Activated CD8-positive, alpha-beta memory T cell treated with anti-CD3 and anti-CD28 coated beads for 1 hour (primary cell): ENCODE measurements around the gene AMY2A.
"Not testable (repeated sequence)": the region's sequence is repeated elsewhere in the genome, so short reads cannot be mapped to it uniquely, and the experiment has no call there.

ENCODE experiments used
- DNase-seq, 2 donors: peaks; one replicate each; pipeline ENCODE4 v3.0.0-alpha.2; 2020; ENCODE audit warnings: low read depth in 1 of 2; ENCODE audit errors: extremely low read depth in 1 of 2

Gene AMY2A

DNA sequence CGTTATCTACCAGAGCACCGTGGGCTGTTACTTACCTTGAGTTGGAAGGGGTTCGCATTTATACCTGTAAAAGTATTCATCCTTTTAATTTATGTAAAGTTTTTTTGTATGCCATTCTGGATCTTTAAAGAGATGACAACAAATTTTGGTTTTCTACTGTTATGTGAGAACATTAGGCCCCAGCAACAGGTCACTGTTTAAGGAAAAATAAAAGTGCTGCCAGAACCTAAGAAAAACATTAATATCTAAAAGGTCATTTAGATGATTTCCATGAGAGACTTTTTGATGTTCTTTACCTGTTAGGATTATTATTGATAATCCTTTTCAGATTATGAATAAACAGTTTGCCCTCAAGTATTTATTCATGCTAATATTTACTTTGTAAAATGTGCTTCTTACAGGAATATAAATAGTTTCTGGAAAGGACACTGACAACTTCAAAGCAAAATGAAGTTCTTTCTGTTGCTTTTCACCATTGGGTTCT lies at the start of gene AMY2A:
Gene AMY2A, plus strand, starts transcription at position 434 of the 484 bp plus-strand sequence. Its CDS starts 14 bp downstream, at position 448.
- DNase-seq, result not testable (repeated sequence)

DNA sequence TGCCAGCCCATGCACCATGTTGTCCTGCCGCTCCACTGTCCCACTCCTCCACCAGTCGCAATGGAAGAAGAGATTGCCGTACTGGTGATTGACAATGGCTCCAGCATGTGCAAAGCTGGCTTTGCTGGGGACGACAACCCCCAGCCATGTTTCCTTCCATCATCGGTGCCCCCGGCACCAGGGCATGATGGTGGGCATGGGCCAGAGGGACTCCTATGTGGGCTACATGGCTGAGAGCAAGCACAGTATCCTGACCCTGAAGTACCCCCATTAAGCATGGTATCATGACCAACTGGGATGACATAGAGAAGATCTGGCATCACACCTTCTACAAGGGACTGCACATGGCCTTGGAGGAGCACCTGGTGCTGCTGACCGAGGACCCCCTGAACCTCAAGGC lies 47.7 kb upstream of the AMY2A start:
- DNase-seq, result no peak

DNA sequence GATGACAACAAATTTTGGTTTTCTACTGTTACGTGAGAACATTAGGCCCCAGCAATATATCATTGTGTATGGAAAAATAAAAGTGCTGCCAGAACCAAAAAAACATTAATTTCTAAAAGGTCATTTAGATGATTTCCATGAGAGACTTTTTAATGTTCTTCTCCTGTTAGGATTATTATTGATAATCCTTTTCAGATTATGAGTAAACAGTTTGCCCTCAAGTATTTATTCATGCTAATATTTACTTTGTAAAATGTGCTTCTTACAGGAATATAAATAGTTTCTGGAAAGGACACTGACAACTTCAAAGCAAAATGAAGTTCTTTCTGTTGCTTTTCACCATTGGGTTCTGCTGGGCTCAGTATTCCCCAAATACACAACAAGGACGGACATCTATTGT lies 45.9 kb upstream of the AMY2A start, which contains the start of gene AMY2B:
Gene AMY2B, plus strand, starts transcription at position 301 of the 400 bp plus-strand sequence. Its CDS starts 14 bp downstream, at position 315.
- not testable (repeated sequence) for DNase-seq

DNA sequence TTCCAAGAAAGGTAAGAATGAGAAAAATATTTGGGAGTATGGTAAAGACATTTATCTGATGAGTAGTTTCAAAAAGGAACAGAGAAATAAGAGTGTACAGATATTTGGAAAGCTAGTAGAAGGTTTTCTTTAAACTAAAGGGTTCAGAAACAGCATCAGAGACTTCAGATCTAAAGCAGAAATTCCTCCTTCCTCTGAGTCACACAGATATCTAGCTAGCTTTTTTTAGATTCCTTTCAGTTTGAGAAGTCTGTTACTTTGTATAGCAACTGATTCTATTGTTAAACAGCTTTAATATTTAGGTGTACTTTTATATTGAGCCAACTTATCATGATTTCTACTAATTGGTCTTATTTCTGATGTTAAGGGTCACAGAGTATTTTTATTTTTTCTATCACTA lies 41.2 kb upstream of the AMY2A start:
- DNase-seq, result no peak

DNA sequence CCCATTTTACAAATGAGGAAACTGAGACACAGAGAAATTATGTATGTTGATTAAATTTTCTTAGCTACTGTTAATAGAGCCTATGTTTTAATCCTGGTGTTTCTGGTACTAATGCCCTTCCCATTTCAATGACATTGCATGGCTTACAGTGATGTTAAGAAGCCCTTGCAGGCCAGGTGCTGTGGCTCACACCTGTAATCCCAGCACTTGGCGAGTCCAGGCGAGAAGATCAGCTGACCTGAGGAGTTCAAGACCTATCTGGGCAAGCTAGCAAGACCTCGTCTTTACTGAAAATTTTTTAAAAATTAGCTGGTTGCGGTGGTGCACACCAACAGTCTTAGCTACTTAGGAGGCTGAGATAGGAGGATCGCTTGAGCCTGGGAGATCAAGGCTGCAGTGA lies 40.4 kb upstream of the AMY2A start:
- not testable (repeated sequence) for DNase-seq

DNA sequence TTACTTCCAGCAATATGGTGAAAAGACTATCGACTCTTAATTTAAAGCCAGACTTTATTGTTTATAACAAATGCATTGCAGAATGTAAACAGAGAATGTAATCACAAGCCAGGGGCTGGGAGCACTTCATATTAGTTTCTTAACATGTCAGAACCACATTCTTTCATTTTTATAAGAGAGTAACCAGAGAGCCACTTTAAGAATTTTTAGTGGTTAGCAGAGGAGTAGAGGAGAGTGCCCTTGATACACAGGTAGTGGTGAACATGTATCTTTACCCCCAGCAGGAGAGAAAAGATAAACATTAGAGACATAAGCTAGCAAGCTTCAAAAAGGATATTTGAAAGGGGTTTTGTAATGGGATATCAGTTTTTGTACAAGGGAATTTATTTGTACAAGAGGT lies 34.8 kb upstream of the AMY2A start:
- DNase-seq, result no peak

DNA sequence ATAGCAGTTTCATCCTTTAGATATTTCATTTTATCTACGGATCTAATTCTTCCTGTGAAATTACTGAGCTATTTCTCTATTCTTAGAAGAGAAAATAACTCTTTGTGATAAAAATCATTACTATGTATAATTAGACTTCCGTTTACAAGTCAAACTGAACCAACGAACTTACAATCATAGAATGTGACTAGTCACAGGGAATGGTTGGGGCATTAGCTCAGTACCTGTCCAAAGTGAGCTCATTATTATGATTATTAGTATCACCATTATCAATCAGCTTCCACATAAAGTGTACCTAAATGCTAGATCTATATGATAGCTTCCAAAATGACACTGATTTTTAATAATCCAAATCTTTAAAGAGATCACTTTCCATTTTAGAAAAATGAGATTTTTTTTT lies 33.3 kb upstream of the AMY2A start:
- no peak for DNase-seq

DNA sequence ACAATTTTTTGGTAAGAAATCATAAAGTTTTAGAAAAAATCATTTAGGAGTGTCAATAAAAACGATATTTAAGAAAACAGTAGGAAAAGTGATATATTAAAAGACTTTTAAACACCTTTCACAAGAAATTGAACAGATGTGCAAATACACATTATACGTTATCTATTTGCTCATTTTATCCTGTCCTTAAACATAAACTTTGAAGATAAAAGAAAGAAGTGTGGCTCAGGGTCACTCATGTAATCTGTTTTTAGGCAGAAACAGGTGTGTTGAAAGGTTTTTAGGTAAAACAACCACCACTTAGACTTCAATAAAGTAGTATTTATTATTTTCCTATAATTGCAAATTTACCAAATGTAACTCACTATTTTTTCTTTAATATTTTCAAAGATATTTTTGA lies 32.7 kb upstream of the AMY2A start:
- no peak for DNase-seq

DNA sequence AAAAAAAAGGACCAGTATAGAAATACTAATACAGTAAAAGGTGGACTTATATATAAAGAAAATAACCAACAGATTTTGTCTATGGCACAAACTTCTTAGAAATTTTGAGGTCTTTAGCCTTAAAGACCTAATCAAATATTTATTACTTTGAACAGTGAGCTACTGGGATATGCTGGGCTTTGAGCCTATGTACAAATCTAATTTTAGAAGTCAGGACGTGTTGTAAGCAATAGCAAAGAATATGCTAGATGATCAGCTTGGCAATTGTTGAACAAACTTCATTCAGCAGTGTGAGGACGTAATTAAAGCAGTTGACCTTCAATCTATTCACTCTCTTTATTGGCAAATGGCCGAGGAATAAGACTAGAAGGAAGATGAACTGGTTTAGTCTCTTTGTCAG lies 14.5 kb upstream of the AMY2A start:
- not testable (repeated sequence) for DNase-seq

DNA sequence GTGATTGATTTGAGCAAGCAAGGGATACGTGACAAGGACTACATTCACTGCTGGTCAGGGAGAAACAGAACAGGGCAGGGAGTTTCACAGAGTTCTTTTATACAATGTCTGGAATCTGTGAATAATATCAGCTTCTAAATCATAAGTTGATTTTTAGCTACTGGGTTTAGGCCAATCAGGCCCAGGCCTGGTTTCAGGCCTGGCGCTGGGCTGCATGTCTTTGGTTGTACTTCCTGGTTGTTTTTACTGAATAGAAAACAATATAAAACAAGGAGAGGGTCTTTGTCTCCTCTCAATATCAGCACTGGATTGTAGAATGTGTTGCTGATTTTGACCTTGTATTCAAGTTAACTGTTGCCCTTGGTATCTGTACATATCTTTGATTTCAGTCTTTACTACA lies 865 bp upstream of the AMY2A start:
- DNase-seq, result no peak

DNA sequence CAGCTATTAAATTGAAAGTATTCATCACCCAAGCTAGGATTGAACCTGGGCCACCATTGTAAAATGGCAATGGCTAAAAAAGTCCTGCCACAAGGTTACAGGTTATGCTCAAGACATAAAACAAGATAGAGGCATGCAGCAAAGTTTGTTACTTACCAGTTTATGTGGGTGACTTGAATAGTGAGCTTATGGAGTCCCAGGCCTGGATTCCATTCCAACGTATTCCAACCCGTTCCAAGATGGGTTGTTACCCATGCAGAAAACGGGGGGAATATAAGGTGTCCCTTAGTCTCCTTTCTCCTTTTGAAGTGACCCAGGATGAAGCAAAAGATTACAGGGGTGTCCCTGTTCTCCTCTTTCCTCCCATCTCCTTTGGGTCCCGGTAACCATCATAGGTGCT lies 10.2 kb downstream of the AMY2A start:
- not testable (repeated sequence) for DNase-seq

DNA sequence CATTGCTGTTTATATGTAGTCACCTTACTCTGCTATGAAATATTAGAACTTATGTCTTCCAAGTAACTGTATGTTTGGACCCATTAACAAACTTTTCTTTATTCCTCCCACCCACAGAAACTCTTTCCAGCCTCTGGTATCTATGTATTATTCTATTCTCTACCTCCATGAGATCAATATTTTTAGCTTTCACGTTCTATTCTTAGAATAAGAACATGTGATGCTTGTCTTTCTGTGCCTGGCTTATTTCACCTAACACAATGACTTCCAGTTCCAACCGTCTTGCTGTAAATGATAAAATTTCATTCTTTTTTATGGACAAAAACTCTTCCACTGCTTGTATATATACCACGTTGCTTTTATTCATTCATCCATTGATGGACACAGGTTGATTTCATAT lies 24.0 kb downstream of the AMY2A start:
- not testable (repeated sequence) for DNase-seq

DNA sequence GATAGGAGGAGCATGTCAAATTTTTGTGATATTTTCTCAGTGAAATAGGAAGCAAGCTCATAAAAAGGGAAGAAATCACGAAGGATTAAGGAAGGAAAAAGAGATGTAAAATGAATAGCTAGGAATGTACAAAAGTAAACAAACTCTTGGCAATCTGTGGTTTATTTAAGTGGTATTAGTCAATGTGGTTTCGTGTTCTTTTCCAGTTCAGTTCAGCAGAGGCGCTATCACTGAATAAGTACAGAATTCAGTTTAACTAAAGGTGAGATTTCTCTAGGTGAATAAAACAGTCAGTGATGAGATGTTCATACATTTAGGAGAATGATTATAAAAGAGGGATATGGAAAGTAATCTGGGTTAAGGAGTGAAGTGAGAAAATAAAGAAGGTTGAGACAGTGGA lies 26.7 kb downstream of the AMY2A start:
- DNase-seq, result not testable (repeated sequence)

DNA sequence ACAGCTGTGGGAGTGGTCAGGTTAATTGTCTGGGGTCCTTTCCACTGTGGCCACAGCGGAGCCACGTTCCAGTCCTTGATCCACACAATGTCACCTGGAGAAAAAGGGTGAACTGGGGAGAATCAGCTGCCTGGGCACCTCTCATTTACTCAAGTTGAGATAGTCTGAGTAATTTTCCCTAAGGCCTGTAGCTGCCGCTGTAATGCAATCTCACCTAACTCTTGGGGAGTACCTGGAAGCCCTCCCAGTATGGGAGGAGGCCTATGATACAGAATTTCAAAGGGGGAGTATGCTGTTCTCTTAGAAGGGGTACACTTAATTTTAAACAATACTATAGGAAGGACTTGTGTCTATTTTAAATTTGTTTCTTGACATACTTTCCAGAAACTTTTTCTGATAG lies 33.1 kb downstream of the AMY2A start:
- DNase-seq, result not testable (repeated sequence)

DNA sequence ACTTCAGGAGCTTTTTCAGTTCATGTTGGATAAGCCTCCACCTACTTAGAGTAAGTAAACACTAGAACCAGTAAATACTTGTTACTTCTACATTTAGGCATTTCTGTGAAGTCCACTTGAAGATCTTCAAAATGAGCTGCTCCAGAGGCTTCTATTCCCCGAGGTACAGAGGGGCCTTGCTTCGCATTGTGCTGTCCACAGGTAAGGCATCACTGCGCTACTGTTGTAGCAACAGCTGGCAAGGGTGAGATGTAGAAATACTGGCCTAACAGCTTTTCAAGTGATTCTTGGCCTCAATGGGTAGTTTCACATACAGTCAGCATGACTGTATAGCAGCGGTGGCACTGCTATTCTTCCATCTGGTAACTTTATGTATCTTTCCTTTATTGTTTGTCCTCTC lies 33.7 kb downstream of the AMY2A start:
- not testable (repeated sequence) for DNase-seq

DNA sequence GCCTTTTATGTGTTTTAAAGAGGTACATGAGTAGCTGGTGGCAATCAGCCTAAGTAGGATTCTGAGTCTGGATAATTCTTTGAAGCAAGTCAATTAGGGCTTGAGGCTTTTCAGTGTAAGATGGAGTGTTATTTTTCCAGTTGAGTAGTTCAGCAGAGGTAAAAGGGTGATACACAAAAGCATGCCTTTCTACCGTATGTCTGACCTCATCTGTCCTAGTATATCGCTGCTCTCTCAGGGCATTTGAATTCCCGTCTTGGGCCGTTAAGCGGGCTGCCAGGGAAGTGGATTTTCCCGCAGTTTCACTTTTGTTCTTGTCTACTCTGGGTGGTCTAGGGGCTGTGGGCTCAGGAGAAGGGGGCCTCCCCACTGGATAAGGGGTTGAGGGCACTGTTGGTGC lies 36.9 kb downstream of the AMY2A start:
- not testable (repeated sequence) for DNase-seq

DNA sequence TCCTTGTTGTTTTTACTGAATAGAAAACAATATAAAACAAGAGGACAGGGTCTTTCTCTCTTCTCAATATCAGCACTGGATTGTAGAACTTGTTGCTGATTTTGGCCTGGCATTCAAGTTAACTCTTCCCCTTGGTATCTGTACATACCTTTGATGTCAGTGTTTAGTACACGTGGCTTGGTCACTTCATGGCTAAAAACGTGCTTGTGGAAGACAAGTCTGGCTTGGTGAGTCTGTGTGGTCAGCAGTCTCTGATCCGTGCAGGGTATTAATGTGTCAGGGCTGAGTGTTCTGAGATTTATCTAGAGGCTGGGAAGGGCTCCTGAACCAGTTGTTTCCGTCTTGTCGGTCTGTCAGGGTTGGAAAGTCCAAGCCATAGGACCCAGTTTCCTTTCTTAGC lies 38.2 kb downstream of the AMY2A start, which contains the start of gene AMY1A:
Gene AMY1A, plus strand, starts transcription at position 301 of the 400 bp plus-strand sequence. CDS start 571 bp downstream, outside the sequence.
- DNase-seq, result not testable (repeated sequence)
